Right lobe of liver (tissue), 6 donors: ENCODE results near the gene TNRC6C. TPM values are rescaled to one million over a fixed set of nuclear protein-coding genes. Genes with fewer than 3 reads are reported as not detected.

Experiments used
- ATAC-seq, 4 donors: fragments of 200-7000 bp; cut with Tn5 transposase; one replicate each; pipeline ENCODE4 v1.9.1; 2020; ENCODE audit warnings: mild to moderate bottlenecking in 4 of 4, moderate library complexity in 4 of 4
- DNase-seq, 3 donors: peaks; one replicate each; pipeline ENCODE4 v3.0.0-alpha.2; 2020
- H3K27ac ChIP-seq, 3 donors: fragments of 200-600 bp; one replicate each; pipeline ENCODE4 v1.8.0; 2022
- H3K27me3 ChIP-seq, 2 donors: fragments of 200-600 bp; one replicate each; pipeline ENCODE4 v1.8.0; 2022
- H3K36me3 ChIP-seq, 4 donors: fragments of 200-600 bp; sonication (generic) in 1 of 4; one replicate each; pipeline versions ENCODE4 v1.5.1 to v1.8.0; 2017 to 2022; ENCODE audit warnings: control low read depth in 1 of 4
- H3K4me1 ChIP-seq, 4 donors: fragments of 200-600 bp; sonication (generic) in 1 of 4; one replicate each; pipeline versions ENCODE4 v1.5.1 to v1.8.0; 2017 to 2022; ENCODE audit warnings: control low read depth in 1 of 4
- H3K4me3 ChIP-seq, 3 donors: fragments of 200-600 bp; one replicate each; pipeline ENCODE4 v1.8.0; 2022
- H3K9me3 ChIP-seq, 4 donors: fragments of 200-600 bp; sonication (generic) in 1 of 4; one replicate each; pipeline versions ENCODE4 v1.5.1 to v1.8.0; 2017 to 2022; ENCODE audit warnings: control low read depth in 1 of 4
- CTCF ChIP-seq, 4 donors: fragments of 200-600 bp in 3 of 4; fragments of 450-650 bp in 1 of 4; IDR thresholded peaks; one replicate each; pipeline versions ENCODE4 v1.5.1 to v1.8.0; 2016 to 2022; ENCODE audit warnings: antibody characterized with exemption in 4 of 4, mild to moderate bottlenecking in 2 of 4
- POLR2A ChIP-seq: fragments of 450-650 bp; IDR thresholded peaks from one replicate; pipeline ENCODE4 v1.6.1; 2017; ENCODE audit warnings: antibody characterized with exemption, mild to moderate bottlenecking
- WGBS: methylation state at CpG from one replicate; pipeline ENCODE4 v1.1.6; 2018; ENCODE audit warnings: low coverage, low lambda C conversion rate; ENCODE audit not compliant: insufficient coverage; ENCODE audit errors: missing lambda C conversion rate; 5-methylcytosine and 5-hydroxymethylcytosine counted together
- intact Hi-C, 2 donors: fragments of 100-400 bp; cut with DNase I; formaldehyde crosslinking; loops; one replicate each; pipeline versions ENCODE4 v1.11.2 to v1.14.1; 2022
- total RNA-seq, 6 experiments: library from RNA; depleted of rRNA in 2 of 6; stranded (reverse); fragments of >200 nt in 2 of 6; fragmentation: NEBNext Ultra II Directional in 3 of 6; extraction: Animal tissue kit (Norgen Biotek cat#: 25700) in 3 of 6; gene quantifications; one replicate each; pipeline versions ENCODE4 v1.1.0 to v1.2.4, GENCODE V29; 2016 to 2023
- donor health status: DM: no; HTN: yes; CAD: no.
- donor health status: DM: no; HTN: no; CAD: no.
- donor health status: DM: no; HTN: no; CAD: no.
- donor health status: DM: no; HTN: yes; CAD: no.
- donor health status: DM: no; HTN: yes; CAD: no.

TNRC6C gene
- total RNA-seq, 6 experiments from 2014 or later = 1.9 to 10.6 (median 7.7) TPM

GRCh38 chr17:78041386-78042179 lies 83.1 kb downstream of the TNRC6C start:
- H3K27me3 ChIP-seq = no peaks in the 10 kb centered on the region
- WGBS = 61% methylated on average over 6 of the region's 6 CpGs
- intact Hi-C loops = no loop called here
- no peak for TF ChIP-seq POLR2A
- no peak for TF ChIP-seq CTCF (IDR thresholded peaks at IDR 0.05)
- H3K36me3 ChIP-seq = peaks cover 0 to 11% (median 0%) of the 10 kb centered on the region in 4 donors
- H3K9me3 ChIP-seq = no peaks in the 10 kb centered on the region
- H3K4me3 ChIP-seq = peak overlapping the region; percentile 28 to 44 (median 32)
- no peak for DNase-seq
- ATAC-seq = no peak
- H3K4me1 ChIP-seq = no peaks in the 10 kb centered on the region
- peak overlapping the region; percentile 34 to 62 (median 39) for H3K27ac ChIP-seq

- no peak for DNase-seq
- Histone ChIP-seq H3K4me1 (no peaks in the 10 kb centered on the region), H3K27ac (no peak overlapping the region), H3K27me3 (no peaks in the 10 kb centered on the region), H3K9me3 (no peaks in the 10 kb centered on the region), H3K36me3 (peaks cover 0 to 3% (median 0%) of the 10 kb centered on the region in 4 donors), H3K4me3 (no peak overlapping the region)
- no peak for ATAC-seq
- 100% methylated on average over 3 of the region's 5 CpGs for WGBS
- intact Hi-C loops = no loop called here
- TF ChIP-seq CTCF (IDR thresholded peaks at IDR 0.05) (no peak), POLR2A (no peak)
Observed at GRCh38 chr17:78042542-78042941, 84.0 kb downstream of the TNRC6C start.

GRCh38 chr17:78043031-78043430 lies 84.5 kb downstream of the TNRC6C start:
- Histone ChIP-seq H3K4me1 (no peaks in the 10 kb centered on the region), H3K4me3 (no peak overlapping the region), H3K36me3 (no peaks in the 10 kb centered on the region), H3K27me3 (no peaks in the 10 kb centered on the region), H3K9me3 (no peaks in the 10 kb centered on the region), H3K27ac (no peak overlapping the region)
- ATAC-seq = no peak
- no peak for DNase-seq
- intact Hi-C loops = no loop called here
- 71% methylated on average over 1 of the region's 1 CpG for WGBS
- TF ChIP-seq POLR2A = no peak
- TF ChIP-seq CTCF (IDR thresholded peaks at IDR 0.05) = no peak

GRCh38 chr17:78044280-78044835 lies 85.9 kb downstream of the TNRC6C start:
- intact Hi-C loops = no loop called here
- no peaks in the 10 kb centered on the region for H3K27me3 ChIP-seq
- no peak for ATAC-seq

More at GRCh38 chr17:78044280-78044835, 85.9 kb downstream of the TNRC6C start:
- TF ChIP-seq CTCF (IDR thresholded peaks at IDR 0.05) (no peak), POLR2A (no peak)
- 89% methylated on average over 3 of the region's 3 CpGs for WGBS
- H3K27ac ChIP-seq = no peak overlapping the region
- peaks cover 0 to 7% (median 4%) of the 10 kb centered on the region in 4 donors for H3K36me3 ChIP-seq
- no peaks in the 10 kb centered on the region for H3K4me1 ChIP-seq
- no peak for DNase-seq
- H3K9me3 ChIP-seq = no peaks in the 10 kb centered on the region
- no peak overlapping the region for H3K4me3 ChIP-seq
